G401 (cell line): ENCODE data around the gene HHIPL1. TPM values are rescaled to one million over a fixed set of nuclear protein-coding genes. Genes with fewer than 3 reads are reported as not detected.

Experiments
- DNase-seq: peaks from one replicate; pipeline ENCODE4 v3.0.0-alpha.2; 2015; ENCODE audit warnings: low spot score
- in situ Hi-C: cut with HindIII; loops from 2 replicates; pipeline ENCODE4 v1.10.0; 2016; ENCODE audit warnings: low sequenced_read_pairs, mixed read lengths
- total RNA-seq: library from RNA; depleted of rRNA; stranded (reverse); fragments of >200 nt; shearing (Covaris generic); gene quantifications from 2 replicates; pipeline ENCODE4 v1.2.3, GENCODE V29; 2014

HHIPL1 gene
- total RNA-seq, 1 experiment from 2014 or later: 0.20 TPM

GRCh38 chr14:99699085-99699760 lies 54.3 kb downstream of the HHIPL1 start:
- no peak for DNase-seq

GRCh38 chr14:99699861-99700260 lies 54.9 kb downstream of the HHIPL1 start:
- in situ Hi-C loops: no loop called here
- DNase-seq: no peak

More at GRCh38 chr14:99699085-99699760, 54.3 kb downstream of the HHIPL1 start:
- in situ Hi-C loops: no loop called here

- DNase-seq: no peak
- in situ Hi-C loops: no loop called here
Measured at GRCh38 chr14:99700379-99700778, 55.5 kb downstream of the HHIPL1 start.

GRCh38 chr14:99701260-99701659 lies 56.3 kb downstream of the HHIPL1 start:
- in situ Hi-C loops: no loop called here
- DNase-seq: no peak

DNA sequence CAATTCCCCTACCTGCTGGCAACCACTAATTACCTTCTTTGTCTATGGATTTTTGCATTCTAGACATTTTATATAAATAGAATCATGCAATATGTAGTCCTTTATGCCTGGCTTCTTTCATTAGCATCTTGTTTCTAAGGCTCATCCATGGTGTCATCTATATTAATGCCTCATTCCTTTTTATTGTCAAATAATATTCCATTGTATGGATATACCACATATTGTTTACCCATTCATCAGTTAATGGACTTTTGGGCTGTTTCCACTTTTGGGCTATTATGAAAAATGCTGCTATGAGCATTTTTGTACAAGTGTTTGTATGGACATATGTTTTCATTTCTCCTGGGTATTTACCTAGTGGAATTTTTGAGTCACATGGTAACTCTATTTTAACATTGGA lies 57.2 kb downstream of the HHIPL1 start:
- DNase-seq: no peak
- in situ Hi-C loops: no loop called here

DNA sequence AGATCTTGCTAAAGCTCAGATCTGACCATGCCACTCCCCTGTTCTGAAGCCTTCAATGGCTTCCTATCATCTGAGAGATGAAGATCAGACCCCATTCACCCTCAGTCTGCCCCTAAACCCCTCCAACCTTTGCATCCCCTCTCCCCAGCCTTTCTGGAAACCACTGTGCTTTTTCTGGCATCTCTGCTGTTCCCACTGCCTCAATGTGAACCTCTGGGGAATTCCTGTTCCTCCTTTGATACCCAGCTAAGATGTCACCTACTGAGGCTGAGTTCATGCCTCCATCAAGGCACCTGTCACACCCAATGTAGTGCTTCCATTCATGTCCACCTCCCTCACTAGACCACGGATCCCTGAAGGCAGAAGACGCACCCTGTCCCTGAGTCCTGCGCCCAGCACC lies 58.5 kb downstream of the HHIPL1 start:
- in situ Hi-C loops: no loop called here
- no peak for DNase-seq

GRCh38 chr14:99704037-99704436 lies 59.1 kb downstream of the HHIPL1 start:
- no peak for DNase-seq
- in situ Hi-C loops: no loop called here

DNA sequence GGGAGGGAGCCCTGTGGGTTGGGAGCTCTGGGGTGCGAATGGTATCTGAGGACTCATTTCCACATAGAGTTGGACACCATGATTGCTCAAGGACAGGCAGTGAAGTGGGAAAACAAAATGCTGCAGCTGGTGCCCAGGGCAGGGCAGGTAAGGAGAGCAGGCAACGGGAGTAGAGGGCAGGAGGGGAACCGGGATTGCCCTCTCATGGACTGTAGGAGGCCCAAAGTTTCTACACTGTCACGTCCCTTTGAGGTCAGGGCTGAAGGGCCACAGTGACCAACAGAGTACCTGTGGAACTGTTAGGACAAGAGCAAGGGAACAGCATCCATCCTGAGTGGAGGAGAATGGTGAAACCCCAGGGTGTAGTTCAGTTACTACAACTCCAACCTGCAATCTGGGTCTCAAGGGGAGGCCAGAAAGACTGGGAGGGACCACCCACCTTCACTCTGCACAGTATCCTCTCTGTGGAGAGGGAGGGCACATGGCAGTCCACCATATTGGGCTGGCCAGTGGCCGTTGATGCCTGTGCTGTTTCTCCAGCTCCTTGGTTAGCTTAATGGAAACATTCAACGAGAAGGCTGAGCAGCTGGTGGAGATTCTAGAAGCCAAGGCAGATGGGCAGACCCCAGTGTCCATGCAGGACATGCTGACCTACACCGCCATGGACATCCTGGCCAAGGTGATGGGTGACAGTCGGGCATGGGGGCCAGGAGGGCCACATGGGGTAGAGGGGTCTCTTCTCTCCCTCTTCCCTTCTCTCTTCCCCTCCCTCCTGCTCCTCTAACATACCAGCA lies 61.4 kb downstream of the HHIPL1 start:
- in situ Hi-C loops: no loop called here
- DNase-seq: no peak

- in situ Hi-C loops: no loop called here
- DNase-seq: no peak
Measured at GRCh38 chr14:99707420-99707819, 62.5 kb downstream of the HHIPL1 start.

DNA sequence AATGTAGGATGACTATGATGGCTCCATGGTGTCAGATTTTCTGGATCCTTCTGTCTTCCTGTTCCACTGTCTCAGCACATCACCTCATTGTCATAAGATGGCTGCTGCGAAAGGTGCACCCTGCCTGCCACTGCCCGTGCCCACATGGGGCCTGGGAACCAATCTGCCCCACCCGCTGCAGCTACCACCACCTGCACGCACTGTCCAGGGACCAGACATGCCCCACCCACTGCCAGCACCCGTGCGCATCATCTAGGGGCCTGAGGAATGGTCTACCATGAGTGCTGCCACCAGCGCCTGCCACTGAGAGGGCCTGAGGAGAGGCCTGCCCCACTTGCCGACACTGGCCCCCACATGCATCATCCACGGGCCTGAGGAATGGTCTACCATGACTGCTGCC lies 63.0 kb downstream of the HHIPL1 start:
- in situ Hi-C loops: no loop called here
- no peak for DNase-seq

GRCh38 chr14:99708449-99708848 lies 63.5 kb downstream of the HHIPL1 start:
- no peak for DNase-seq
- in situ Hi-C loops: no loop called here

GRCh38 chr14:99713972-99714371 lies 69.0 kb downstream of the HHIPL1 start:
- DNase-seq: no peak
- in situ Hi-C loops: no loop called here

- DNase-seq: no peak
- in situ Hi-C loops: no loop called here
Measured at GRCh38 chr14:99715266-99716000, 70.5 kb downstream of the HHIPL1 start.

GRCh38 chr14:99716091-99716849 lies 71.3 kb downstream of the HHIPL1 start:
- in situ Hi-C loops: no loop called here
- DNase-seq: no peak

GRCh38 chr14:99716850-99717681 lies 72.1 kb downstream of the HHIPL1 start:
- in situ Hi-C loops: no loop called here
- no peak for DNase-seq

DNA sequence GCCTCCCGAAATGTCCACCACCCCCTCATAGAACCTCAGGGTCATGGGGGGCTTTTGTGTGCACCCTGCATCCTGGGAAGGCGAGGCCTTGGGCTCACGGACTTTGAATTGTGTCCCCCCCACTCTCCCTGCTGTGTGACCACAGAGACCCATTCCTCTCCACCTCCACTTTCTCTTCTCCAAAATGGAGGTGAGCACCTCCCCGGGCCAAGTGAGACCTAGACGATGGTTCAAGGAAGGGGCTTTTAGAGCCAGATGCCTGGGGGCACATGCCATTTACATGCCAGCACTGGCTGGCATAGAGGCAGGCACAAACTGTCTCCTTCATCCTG lies 72.7 kb downstream of the HHIPL1 start:
- no peak for DNase-seq
- in situ Hi-C loops: no loop called here

GRCh38 chr14:99718031-99718810 lies 73.3 kb downstream of the HHIPL1 start:
- in situ Hi-C loops: no loop called here
- peak; percentile 7 for DNase-seq

GRCh38 chr14:99718811-99719192 lies 73.9 kb downstream of the HHIPL1 start:
- in situ Hi-C loops: no loop called here
- DNase-seq: no peak
